PFSK-1 (cell line): ENCODE measurements around the gene DGCR6.

Experiments
- FOXP2 ChIP-seq: optimal IDR thresholded peaks from 2 replicates; pipeline ENCODE3; 2011; ENCODE audit warnings: borderline replicate concordance, control low read depth, inconsistent platforms; ENCODE audit not compliant: insufficient read depth; ENCODE audit errors: extremely low read length, extremely low read depth
- POLR2AphosphoS5 ChIP-seq: IDR thresholded peaks from 2 replicates; pipeline ENCODE4 v1.6.1; 2012; ENCODE audit warnings: low read depth, mild to moderate bottlenecking, control low read depth, low read length, moderate library complexity
- SIN3A ChIP-seq: IDR thresholded peaks from 2 replicates; pipeline ENCODE4 v1.6.1; 2012; ENCODE audit warnings: mild to moderate bottlenecking, low read length, moderate library complexity, borderline replicate concordance; ENCODE audit not compliant: insufficient read depth

DNA sequence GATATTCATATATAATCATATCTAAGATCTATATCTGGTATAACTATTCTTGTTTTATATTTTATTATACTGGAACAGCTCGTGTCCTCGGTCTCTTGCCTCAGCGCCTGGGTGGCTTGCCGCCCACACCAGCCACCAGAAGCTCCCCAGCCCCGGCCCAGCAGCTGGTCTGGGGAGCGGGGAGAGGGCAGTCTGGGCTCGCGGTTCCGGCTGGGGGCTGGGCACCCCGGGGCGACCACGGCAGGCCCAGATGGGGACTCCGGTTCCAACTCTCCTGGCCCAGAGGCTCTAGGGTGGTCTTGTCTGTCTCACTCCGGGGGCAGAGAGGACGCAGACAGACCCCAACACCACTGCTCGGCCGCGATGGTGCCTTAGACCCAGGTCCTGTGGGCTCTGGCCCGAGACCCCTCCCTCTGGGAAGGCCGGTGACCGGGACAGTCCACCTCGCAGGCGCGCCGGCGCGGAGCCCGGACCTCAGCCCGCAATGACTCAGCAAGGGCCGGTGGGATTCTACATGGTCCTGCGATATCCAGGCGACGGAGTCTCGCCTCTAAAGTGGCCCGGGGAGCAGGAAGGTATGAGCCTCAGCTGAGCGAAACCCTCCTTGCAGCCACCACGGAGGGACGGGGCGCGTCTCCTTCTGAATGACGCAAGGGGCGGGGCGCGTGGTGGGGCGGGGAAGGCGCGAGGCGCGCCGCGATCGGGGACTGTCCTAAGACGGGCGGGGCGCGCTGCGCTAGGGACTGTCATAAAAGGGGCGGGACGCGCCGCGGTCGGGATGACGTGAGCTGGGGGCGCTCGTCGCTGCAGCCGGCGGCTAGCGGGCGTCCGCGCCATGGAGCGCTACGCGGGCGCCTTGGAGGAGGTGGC is at the start of gene DGCR6:
- TF ChIP-seq SIN3A = no peak
- no peak for TF ChIP-seq POLR2AphosphoS5
- no peak for TF ChIP-seq FOXP2
